Spleen (tissue), 11 donors: ENCODE measurements around the gene CCDC134. TPM values are rescaled to one million over a fixed set of nuclear protein-coding genes. Genes with fewer than 3 reads are reported as not detected.

ENCODE experiments used
- DNase-seq: peaks from one replicate; pipeline ENCODE4 v3.0.0-alpha.2; 2020
- H3K27ac ChIP-seq, 8 donors: fragments of 200-600 bp; sonication (generic) in 7 of 8; 1 replicate in 4 of 8; 2 replicates in 4 of 8; pipeline versions ENCODE4 v1.5.0 to v1.8.0; 2016 to 2021; ENCODE audit warnings: inconsistent platforms in 4 of 8, mild to moderate bottlenecking in 4 of 8, moderate library complexity in 1 of 8
- H3K27me3 ChIP-seq, 7 donors: fragments of 200-600 bp; sonication (generic) in 6 of 7; replicated peaks in 1 of 7; 1 replicate in 4 of 7; 2 replicates in 3 of 7; pipeline versions ENCODE4 v1.5.0 to v1.8.0; 2016 to 2021; ENCODE audit warnings: inconsistent platforms in 3 of 7, mild to moderate bottlenecking in 1 of 7
- H3K36me3 ChIP-seq, 6 donors: fragments of 200-600 bp; sonication (generic) in 5 of 6; 1 replicate in 4 of 6; 2 replicates in 2 of 6; pipeline versions ENCODE4 v1.5.0 to v1.8.0; 2016 to 2021; ENCODE audit warnings: inconsistent platforms in 2 of 6
- H3K4me1 ChIP-seq, 6 donors: fragments of 200-600 bp; sonication (generic) in 5 of 6; 1 replicate in 3 of 6; 2 replicates in 3 of 6; pipeline versions ENCODE4 v1.5.0 to v1.8.0; 2016 to 2021; ENCODE audit warnings: inconsistent platforms in 3 of 6
- H3K4me3 ChIP-seq, 8 donors: fragments of 200-600 bp; sonication (generic) in 7 of 8; 1 replicate in 4 of 8; 2 replicates in 4 of 8; pipeline versions ENCODE4 v1.5.0 to v1.8.0; 2016 to 2021; ENCODE audit warnings: inconsistent platforms in 4 of 8, mild to moderate bottlenecking in 4 of 8, moderate library complexity in 2 of 8
- H3K9me3 ChIP-seq, 8 donors: fragments of 200-600 bp; sonication (generic) in 7 of 8; 1 replicate in 4 of 8; 2 replicates in 4 of 8; pipeline versions ENCODE4 v1.5.0 to v1.8.0; 2016 to 2021; ENCODE audit warnings: inconsistent platforms in 4 of 8
- POLR2A ChIP-seq, 3 donors: fragments of 450-650 bp; IDR thresholded peaks; one replicate each; pipeline ENCODE4 v1.5.1; 2017; ENCODE audit warnings: antibody characterized with exemption in 3 of 3, mild to moderate bottlenecking in 1 of 3
- POLR2AphosphoS5 ChIP-seq, 3 donors: sonication (generic); formaldehyde crosslinking; IDR thresholded peaks; one replicate each; pipeline ENCODE4 v1.5.1; 2017; ENCODE audit warnings: antibody characterized with exemption in 3 of 3
- WGBS, 5 donors: extraction: QIAGEN DNeasy Blood & Tissue Kit in 3 of 5; methylation state at CpG; one replicate each; pipeline versions ENCODE4 v1.1.5 to v1.1.7; 2013 to 2018; 5-methylcytosine and 5-hydroxymethylcytosine counted together
- intact Hi-C: fragments of 100-400 bp; cut with DNase I; formaldehyde crosslinking; loops from one replicate; pipeline ENCODE4 v1.15.0; 2023; ENCODE audit warnings: low total_unique reads
- polyA plus RNA-seq, 3 donors: library from polyadenylated mRNA; stranded (reverse); fragments of 200-250 nt; gene quantifications; one replicate each; pipeline ENCODE4 v1.2.1, GENCODE V29; 2013
- total RNA-seq, 7 donors: library from RNA; depleted of rRNA in 3 of 7; stranded (reverse); fragments of >200 nt in 3 of 7; fragmentation: NEBNext Ultra II Directional in 4 of 7; extraction: Animal tissue kit (Norgen Biotek cat#: 25700) in 4 of 7; gene quantifications; one replicate each; pipeline versions ENCODE4 v1.1.0 to v1.2.1, GENCODE V29; 2016 to 2021
- TF ChIP-seq, protein P1 (sequence below), 11 experiments: fragments of 200-600 bp in 7 of 11; fragments of 450-650 bp in 4 of 11; sonication (generic) in 4 of 11; IDR thresholded peaks in 8 of 11; conservative IDR thresholded peaks in 3 of 11; 1 replicate in 7 of 11; 2 replicates in 4 of 11; pipeline versions ENCODE4 v1.4.0 to v1.8.0; 2016 to 2021; ENCODE audit warnings: antibody characterized with exemption in 11 of 11, inconsistent platforms in 4 of 11, mild to moderate bottlenecking in 1 of 11
- donor health status: healthy with polysubstance abuse.
- donor health status: DM: no; HTN: no; CAD: no; lungs with moderate emphysema.
- donor health status: DM: no; HTN: no; CAD: no.
- donor health status: Bipolar disorder and iron deficiency.
- donor health status: healthy.
- donor health status: DM: no; HTN: no; CAD: no.
- donor health status: DM: yes; HTN: yes; CAD: no.

CCDC134 gene
- total and polyA plus RNA-seq, 10 donors: 0.54 to 11.8 (median 9.3) TPM

GRCh38 chr22:41874090-41874489 lies 73.6 kb downstream of the CCDC134 start:
- Histone ChIP-seq H3K36me3 (peaks cover 0 to 100% (median 85%) of the 10 kb centered on the region in 6 donors), H3K27me3 (no peaks in the 10 kb centered on the region), H3K4me1 (peaks cover 0 to 13% (median 0%) of the 10 kb centered on the region in 6 donors), H3K9me3 (no peaks in the 10 kb centered on the region), H3K27ac (peak overlapping the region in 2 of 8 donors; percentile 21 to 32), H3K4me3 (no peak overlapping the region)
- WGBS, 5 donors: 92 to 98% (median 94%) methylated on average over 2 of the region's 2 CpGs
- TF ChIP-seq, protein P1, sequence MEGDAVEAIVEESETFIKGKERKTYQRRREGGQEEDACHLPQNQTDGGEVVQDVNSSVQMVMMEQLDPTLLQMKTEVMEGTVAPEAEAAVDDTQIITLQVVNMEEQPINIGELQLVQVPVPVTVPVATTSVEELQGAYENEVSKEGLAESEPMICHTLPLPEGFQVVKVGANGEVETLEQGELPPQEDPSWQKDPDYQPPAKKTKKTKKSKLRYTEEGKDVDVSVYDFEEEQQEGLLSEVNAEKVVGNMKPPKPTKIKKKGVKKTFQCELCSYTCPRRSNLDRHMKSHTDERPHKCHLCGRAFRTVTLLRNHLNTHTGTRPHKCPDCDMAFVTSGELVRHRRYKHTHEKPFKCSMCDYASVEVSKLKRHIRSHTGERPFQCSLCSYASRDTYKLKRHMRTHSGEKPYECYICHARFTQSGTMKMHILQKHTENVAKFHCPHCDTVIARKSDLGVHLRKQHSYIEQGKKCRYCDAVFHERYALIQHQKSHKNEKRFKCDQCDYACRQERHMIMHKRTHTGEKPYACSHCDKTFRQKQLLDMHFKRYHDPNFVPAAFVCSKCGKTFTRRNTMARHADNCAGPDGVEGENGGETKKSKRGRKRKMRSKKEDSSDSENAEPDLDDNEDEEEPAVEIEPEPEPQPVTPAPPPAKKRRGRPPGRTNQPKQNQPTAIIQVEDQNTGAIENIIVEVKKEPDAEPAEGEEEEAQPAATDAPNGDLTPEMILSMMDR (IDR thresholded peaks at IDR 0.05 in 8 of 11, conservative IDR thresholded peaks at IDR 0.05 in 3 of 11): no peak
- TF ChIP-seq POLR2AphosphoS5 (IDR thresholded peaks at IDR 0.05) (no peak), POLR2A (IDR thresholded peaks at IDR 0.05) (no peak)
- intact Hi-C loops: no loop called here
- no peak for DNase-seq

- Histone ChIP-seq H3K9me3 (no peaks in the 10 kb centered on the region), H3K27ac (no peak overlapping the region), H3K4me3 (no peak overlapping the region), H3K36me3 (peaks cover 0 to 100% (median 87%) of the 10 kb centered on the region in 6 donors), H3K27me3 (no peaks in the 10 kb centered on the region), H3K4me1 (peaks cover 0 to 13% (median 0%) of the 10 kb centered on the region in 6 donors)
- intact Hi-C loops: no loop called here
- WGBS, 5 donors: 90 to 96% (median 93%) methylated on average over 10 of the region's 10 CpGs
- TF ChIP-seq POLR2AphosphoS5 (IDR thresholded peaks at IDR 0.05) (no peak), POLR2A (IDR thresholded peaks at IDR 0.05) (no peak)
- no peak for DNase-seq
These were observed 75.2 kb downstream of the CCDC134 start for GRCh38 chr22:41875531-41876270.

Other genes with a start within 250 kb of the CCDC134 start
- under 1 TPM in 4 of 7 donors, not detected in 3; 0.19 to 0.73 (median 0.28) TPM for gene CSDC2, start 239.7 kb upstream of the CCDC134 start, total RNA-seq
- gene CSDC2, start 239.7 kb upstream of the CCDC134 start, polyA plus RNA-seq: under 1 TPM; 0.37 to 0.73 (median 0.58) TPM
- 10 to 100 TPM; 15.1 to 25.0 (median 15.9) TPM for gene PMM1, start 210.8 kb upstream of the CCDC134 start, total RNA-seq
- 10 to 100 TPM; 18.9 to 20.2 (median 20.2) TPM for gene PMM1, start 210.8 kb upstream of the CCDC134 start, polyA plus RNA-seq
- gene DESI1, start 179.6 kb upstream of the CCDC134 start, total RNA-seq: 10 to 100 TPM; 17.5 to 29.8 (median 24.5) TPM
- 10 to 100 TPM in 1 of 3 donors, 1 to 10 TPM in 2; 8.1 to 13.5 (median 9.8) TPM for gene DESI1, start 179.6 kb upstream of the CCDC134 start, polyA plus RNA-seq
- 100 to 1,000 TPM; 122 to 183 (median 156) TPM for gene XRCC6, start 179.4 kb upstream of the CCDC134 start, total RNA-seq
- 100 to 1,000 TPM in 2 of 3 donors, 10 to 100 TPM in 1; 93.6 to 129 (median 128) TPM for gene XRCC6, start 179.4 kb upstream of the CCDC134 start, polyA plus RNA-seq
- gene SNU13, start 111.8 kb upstream of the CCDC134 start, total RNA-seq: 100 to 1,000 TPM in 5 of 7 donors, 10 to 100 TPM in 2; 89.0 to 116 (median 106) TPM
- 100 to 1,000 TPM; 118 to 165 (median 161) TPM for gene SNU13, start 111.8 kb upstream of the CCDC134 start, polyA plus RNA-seq
- gene MEI1, start 101.2 kb upstream of the CCDC134 start, total RNA-seq: 10 to 100 TPM; 17.7 to 56.5 (median 26.9) TPM
- gene MEI1, start 101.2 kb upstream of the CCDC134 start, polyA plus RNA-seq: 10 to 100 TPM; 19.9 to 22.6 (median 21.5) TPM
- 100 to 1,000 TPM in 1 of 7 donors, 10 to 100 TPM in 6; 47.6 to 104 (median 64.0) TPM for gene SREBF2, start 32.4 kb downstream of the CCDC134 start, total RNA-seq
- gene SREBF2, start 32.4 kb downstream of the CCDC134 start, polyA plus RNA-seq: 10 to 100 TPM; 19.4 to 49.4 (median 29.7) TPM
- gene SHISA8, start 114.4 kb downstream of the CCDC134 start, total RNA-seq: 1 to 10 TPM in 6 of 7 donors, under 1 TPM in 1; 0.51 to 5.9 (median 3.6) TPM
- 1 to 10 TPM; 1.2 to 2.0 (median 1.4) TPM for gene SHISA8, start 114.4 kb downstream of the CCDC134 start, polyA plus RNA-seq
- 100 to 1,000 TPM in 1 of 7 donors, 10 to 100 TPM in 6; 65.3 to 144 (median 84.2) TPM for gene TNFRSF13C, start 126.1 kb downstream of the CCDC134 start, total RNA-seq
- gene TNFRSF13C, start 126.1 kb downstream of the CCDC134 start, polyA plus RNA-seq: 10 to 100 TPM; 57.8 to 95.5 (median 65.9) TPM
- gene CENPM, start 146.5 kb downstream of the CCDC134 start, total RNA-seq: 10 to 100 TPM in 4 of 7 donors, 1 to 10 TPM in 3; 3.3 to 20.9 (median 10.1) TPM
- 10 to 100 TPM; 14.4 to 63.1 (median 24.7) TPM for gene CENPM, start 146.5 kb downstream of the CCDC134 start, polyA plus RNA-seq
- gene SEPTIN3, start 168.8 kb downstream of the CCDC134 start, total RNA-seq: 1 to 10 TPM in 1 of 7 donors, under 1 TPM in 6; 0.17 to 1.0 (median 0.26) TPM
- under 1 TPM; 0.07 to 0.16 (median 0.09) TPM for gene SEPTIN3, start 168.8 kb downstream of the CCDC134 start, polyA plus RNA-seq
- gene WBP2NL, start 198.1 kb downstream of the CCDC134 start, total RNA-seq: 1 to 10 TPM; 1.6 to 5.0 (median 2.5) TPM
- gene WBP2NL, start 198.1 kb downstream of the CCDC134 start, polyA plus RNA-seq: 1 to 10 TPM; 1.2 to 1.5 (median 1.3) TPM